HepG2 (cell line): ENCODE data around the gene SAP130. TPM values are rescaled to one million over a fixed set of nuclear protein-coding genes. Genes with fewer than 3 reads are reported as not detected.

Source experiments
- ARID5B ChIP-seq: IDR thresholded peaks from 2 replicates; pipeline ENCODE4 v1.4.0; 2020; ENCODE audit warnings: mild to moderate bottlenecking, missing genetic modification reagents
- ATF4 ChIP-seq, 2 experiments: fragments of 450-650 bp in 1 of 2; sonication (generic) in 1 of 2; formaldehyde crosslinking; IDR thresholded peaks; 2 replicates each; pipeline versions ENCODE4 v1.5.0 to v1.8.0; 2020 to 2022; ENCODE audit warnings: mild to moderate bottlenecking in 1 of 2, missing genetic modification reagents in 1 of 2
- CEBPB ChIP-seq: IDR thresholded peaks from 2 replicates; pipeline ENCODE4 v1.6.1; 2011; ENCODE audit warnings: low read depth, low read length, improper control_type of control experiment, borderline replicate concordance
- HNRNPK ChIP-seq: fragments of 200-400 bp; formaldehyde crosslinking; IDR thresholded peaks from 2 replicates; pipeline ENCODE4 v1.6.1; 2018; ENCODE audit warnings: low read length, low read depth, moderate library complexity, mild to moderate bottlenecking; ENCODE audit not compliant: poor library complexity, severe bottlenecking
- HNRNPUL1 ChIP-seq: fragments of 200-400 bp; formaldehyde crosslinking; IDR thresholded peaks from 2 replicates; pipeline ENCODE4 v1.6.1; 2017; ENCODE audit warnings: low read depth, mild to moderate bottlenecking, low read length, moderate library complexity
- HOMEZ ChIP-seq: IDR thresholded peaks from 2 replicates; pipeline ENCODE4 v1.6.1; 2016; ENCODE audit warnings: low read depth
- IRF9 ChIP-seq: sonication (generic); formaldehyde crosslinking; IDR thresholded peaks from 2 replicates; pipeline ENCODE4 v1.8.0; 2022; ENCODE audit warnings: missing genetic modification reagents, mild to moderate bottlenecking, borderline replicate concordance
- LBX2 ChIP-seq: sonication (generic); formaldehyde crosslinking; IDR thresholded peaks from 2 replicates; pipeline ENCODE4 v1.5.0; 2020; ENCODE audit warnings: missing genetic modification reagents, mild to moderate bottlenecking, borderline replicate concordance
- MYPOP ChIP-seq: sonication (generic); formaldehyde crosslinking; IDR thresholded peaks from 2 replicates; pipeline ENCODE4 v1.8.1; 2023; ENCODE audit warnings: mild to moderate bottlenecking, moderate library complexity, missing genetic modification reagents
- SMARCC2 ChIP-seq: fragments of 450-650 bp; IDR thresholded peaks from 2 replicates; pipeline ENCODE4 v1.6.1; 2017; ENCODE audit warnings: antibody characterized with exemption, mild to moderate bottlenecking
- SOX13 ChIP-seq, 3 experiments: fragments of 450-650 bp in 1 of 3; sonication (generic) in 1 of 3; formaldehyde crosslinking in 1 of 3; IDR thresholded peaks in 2 of 3; conservative IDR thresholded peaks in 1 of 3; 2 replicates each; pipeline versions ENCODE4 v1.5.0 to v1.6.1; 2016 to 2020; ENCODE audit warnings: antibody characterized with exemption in 1 of 3, mild to moderate bottlenecking in 1 of 3, missing compliant biosample characterization in 1 of 3, missing genetic modification reagents in 1 of 3, moderate library complexity in 1 of 3
- SRSF1 ChIP-seq: fragments of 200-400 bp; formaldehyde crosslinking; optimal IDR thresholded peaks from 2 replicates; pipeline ENCODE3; 2017; ENCODE audit warnings: mild to moderate bottlenecking, low read depth, low read length, moderate library complexity
- SRSF9 ChIP-seq: fragments of 200-400 bp; formaldehyde crosslinking; IDR thresholded peaks from 2 replicates; pipeline ENCODE4 v1.6.1; 2018; ENCODE audit warnings: borderline replicate concordance, mild to moderate bottlenecking, low read depth, low read length; ENCODE audit not compliant: insufficient read depth, poor library complexity, severe bottlenecking
- ZBTB43 ChIP-seq: sonication (generic); formaldehyde crosslinking; conservative IDR thresholded peaks from 2 replicates; pipeline ENCODE4 v1.4.0; 2020; ENCODE audit warnings: missing genetic modification reagents
- ZFP1 ChIP-seq: IDR thresholded peaks from 2 replicates; pipeline ENCODE4 v1.6.1; 2016
- ZNF296 ChIP-seq: sonication (generic); formaldehyde crosslinking; conservative IDR thresholded peaks from 2 replicates; pipeline ENCODE4 v1.5.0; 2020; ENCODE audit warnings: mild to moderate bottlenecking, missing genetic modification reagents
- ZNF713 ChIP-seq: sonication (generic); formaldehyde crosslinking; IDR thresholded peaks from 2 replicates; pipeline ENCODE4 v1.4.0; 2020; ENCODE audit warnings: mild to moderate bottlenecking, missing genetic modification reagents
- ZNF839 ChIP-seq: sonication (generic); formaldehyde crosslinking; IDR thresholded peaks from 2 replicates; pipeline ENCODE4 v1.4.0; 2020; ENCODE audit warnings: missing genetic modification reagents, mild to moderate bottlenecking, borderline replicate concordance
- polyA plus RNA-seq, 8 experiments: library from polyadenylated mRNA; depleted of rRNA in 3 of 8; stranded (reverse) in 7 of 8; unstranded in 1 of 8; fragments of >200 nt; fragmentation: Illumina TruSeq in 4 of 8; extraction: Trizol in 4 of 8; gene quantifications; 2 replicates each; pipeline versions ENCODE4 v1.2.1 to v1.2.3, GENCODE V29; 2011 to 2016; ENCODE audit warnings: low read depth in 4 of 8, missing spikeins in 1 of 8, mixed read lengths in 1 of 8; ENCODE audit not compliant: insufficient read depth in 1 of 8
- total RNA-seq, 5 experiments: library from RNA; depleted of rRNA; stranded (reverse); fragments of >200 nt; fragmentation: Illumina TruSeq; extraction: Trizol; gene quantifications; 2 replicates each; pipeline ENCODE4 v1.2.3, GENCODE V29; 2016; ENCODE audit warnings: low read depth in 1 of 5

The SAP130 gene
- total and polyA plus RNA-seq, 2 of the 13 experiments (the other 11 are each of a cell fraction or from before 2014, with no cell fraction given), result 11.1 to 18.6 TPM

GRCh38 chr2:128057334-128057733 is 29.5 kb upstream of the SAP130 start (continued):
- no peak for TF ChIP-seq HOMEZ (CRISPR knock-in tag)
- TF ChIP-seq ZFP1 (CRISPR knock-in tag), result no peak
- TF ChIP-seq ZNF296 (CRISPR knock-in tag), result no peak
- TF ChIP-seq SOX13 (IDR thresholded peaks at IDR 0.05), result no peak
- peak in 1 of 2 experiments; percentile 80; a peak in 2 of 4 replicates for TF ChIP-seq SOX13 (CRISPR knock-in tag; conservative IDR thresholded peaks at IDR 0.05 in 1 of 2, IDR thresholded peaks at IDR 0.05 in 1 of 2)
- no peak; the same call in 1 of the 2 replicates for TF ChIP-seq MYPOP (CRISPR knock-in tag)
- no peak for TF ChIP-seq HNRNPUL1
- TF ChIP-seq SMARCC2, result no peak
- TF ChIP-seq ZBTB43 (CRISPR knock-in tag), result no peak
- TF ChIP-seq ZNF839, result no peak
- peak; percentile 97 for TF ChIP-seq CEBPB
- peak in 1 of 2 experiments; percentile 74; a peak in 2 of 4 replicates for TF ChIP-seq ATF4 (CRISPR knock-in tag; IDR thresholded peaks at IDR 0.05)
- TF ChIP-seq SRSF9, result no peak
- peak; percentile 72 for TF ChIP-seq ARID5B
- no peak for TF ChIP-seq IRF9 (CRISPR knock-in tag)
- TF ChIP-seq ZNF713 (CRISPR knock-in tag), result no peak
- TF ChIP-seq HNRNPK, result no peak
- no peak for TF ChIP-seq LBX2 (CRISPR knock-in tag)
- TF ChIP-seq SRSF1, result no peak
